SK-N-SH (cell line): Measurements from ENCODE around the gene NTSR1.

Experiments
- CHD2 ChIP-seq: fragments of 150-350 bp; IDR thresholded peaks from 2 replicates; pipeline ENCODE4 v1.6.1; 2018; ENCODE audit warnings: low read length; ENCODE audit not compliant: partially characterized antibody
- CTCF ChIP-seq: fragments of 200-600 bp; sonication (generic); IDR thresholded peaks from 2 replicates; pipeline ENCODE4 v1.6.1; 2017; ENCODE audit warnings: antibody characterized with exemption, mild to moderate bottlenecking, moderate library complexity
- EP300 ChIP-seq, 2 experiments: IDR thresholded peaks; 2 replicates each; pipeline versions ENCODE4 v1.4.0 to v1.6.1; 2012; ENCODE audit warnings: borderline replicate concordance in 1 of 2, low read depth in 1 of 2, low read length in 1 of 2
- EZH2phosphoT487 ChIP-seq: fragments of 200-600 bp; sonication (generic); IDR thresholded peaks from 2 replicates; pipeline ENCODE4 v1.6.1; 2017; ENCODE audit warnings: low read depth, mixed run types, mild to moderate bottlenecking, antibody characterized with exemption, moderate library complexity, borderline replicate concordance
- JUND ChIP-seq: IDR thresholded peaks from 2 replicates; pipeline ENCODE4 v1.4.0; 2012
- PBX3 ChIP-seq: IDR thresholded peaks from 2 replicates; pipeline ENCODE4; 2012
- POLR2AphosphoS5 ChIP-seq: IDR thresholded peaks from 2 replicates; pipeline ENCODE4 v1.6.1; 2012; ENCODE audit warnings: low read depth, low read length
- RAD21 ChIP-seq: IDR thresholded peaks from 2 replicates; pipeline ENCODE4 v1.6.1; 2012; ENCODE audit warnings: mild to moderate bottlenecking, low read length
- REST ChIP-seq: IDR thresholded peaks from 2 replicates; pipeline ENCODE4 v1.6.1; 2012; ENCODE audit warnings: mild to moderate bottlenecking, low read depth, low read length, moderate library complexity
- RXRA ChIP-seq: IDR thresholded peaks from 2 replicates; pipeline ENCODE4 v1.4.0; 2012; ENCODE audit warnings: low read depth, mild to moderate bottlenecking, borderline replicate concordance
- SIN3A ChIP-seq: IDR thresholded peaks from 2 replicates; pipeline ENCODE4 v1.6.1; 2012; ENCODE audit warnings: low read depth, mild to moderate bottlenecking, low read length, moderate library complexity, borderline replicate concordance
- TAF1 ChIP-seq: IDR thresholded peaks from 2 replicates; pipeline ENCODE4 v1.6.1; 2012; ENCODE audit warnings: low read depth, mild to moderate bottlenecking, low read length, moderate library complexity, borderline replicate concordance
- YY1 ChIP-seq: IDR thresholded peaks from 2 replicates; pipeline ENCODE4 v1.4.0; 2012; ENCODE audit warnings: low read depth, mild to moderate bottlenecking

- TF ChIP-seq REST (no peak), CTCF (no peak), EP300 (IDR thresholded peaks at IDR 0.05; ENCODE audit: borderline replicate concordance in 1 of 2, low read depth in 1 of 2, low read length in 1 of 2) (no peak), PBX3 (no peak), CHD2 (no peak), POLR2AphosphoS5 (no peak), SIN3A (no peak), EZH2phosphoT487 (no peak), RAD21 (no peak), RXRA (no peak), JUND (no peak), TAF1 (no peak), YY1 (no peak)
Observed at GRCh38 chr20:62762376-62762775, 53.7 kb downstream of the NTSR1 start.
